SK-MEL-5 (cell line): ENCODE measurements around the gene SLC40A1. TPM values are rescaled to one million over a fixed set of nuclear protein-coding genes. Genes with fewer than 3 reads are reported as not detected.

Experiments
- DNase-seq: peaks from one replicate; pipeline ENCODE4 v3.0.0-alpha.2; 2016; ENCODE audit warnings: low read depth, low spot score
- in situ Hi-C: cut with HindIII; loops from 2 replicates; pipeline ENCODE4 v1.10.0; 2016; ENCODE audit warnings: low sequenced_read_pairs, high pct_unique_total_duplicates, low pct_unique_long_range_greater_than_20kb
- total RNA-seq: library from RNA; depleted of rRNA; stranded (reverse); fragments of >200 nt; shearing (Covaris generic); gene quantifications from 2 replicates; pipeline ENCODE4 v1.2.3, GENCODE V29; 2014

The SLC40A1 gene
- total RNA-seq, 1 experiment from 2014 or later = 0.92 TPM

GRCh38 chr2:189528617-189529016, 52.0 kb downstream of the SLC40A1 start:
- in situ Hi-C loops = no loop called here
- DNase-seq = no peak

GRCh38 chr2:189527812-189528592, 52.6 kb downstream of the SLC40A1 start:
- in situ Hi-C loops = no loop called here
- DNase-seq = no peak

GRCh38 chr2:189527041-189527750, 53.4 kb downstream of the SLC40A1 start:
- no peak for DNase-seq
- in situ Hi-C loops = no loop called here

GRCh38 chr2:189526241-189526640, 54.3 kb downstream of the SLC40A1 start:
- in situ Hi-C loops = no loop called here
- DNase-seq = no peak

GRCh38 chr2:189524746-189525145, 55.8 kb downstream of the SLC40A1 start:
- no peak for DNase-seq
- in situ Hi-C loops = no loop called here

- in situ Hi-C loops = no loop called here
- DNase-seq = peak; percentile 24
Observed at GRCh38 chr2:189522435-189523151, 58.0 kb downstream of the SLC40A1 start.

GRCh38 chr2:189521699-189522434, 58.7 kb downstream of the SLC40A1 start:
- in situ Hi-C loops = no loop called here
- DNase-seq = no peak

GRCh38 chr2:189519631-189520387, 60.8 kb downstream of the SLC40A1 start:
- no peak for DNase-seq
- in situ Hi-C loops = no loop called here

- in situ Hi-C loops = no loop called here
- DNase-seq = no peak
Observed at GRCh38 chr2:189517847-189518535, 62.6 kb downstream of the SLC40A1 start.

- no peak for DNase-seq
- in situ Hi-C loops = no loop called here
Observed at GRCh38 chr2:189516546-189516945, 64.0 kb downstream of the SLC40A1 start.

GRCh38 chr2:189515264-189515663, 65.3 kb downstream of the SLC40A1 start:
- DNase-seq = no peak
- in situ Hi-C loops = no loop called here

GRCh38 chr2:189514104-189514503, 66.5 kb downstream of the SLC40A1 start:
- in situ Hi-C loops = no loop called here
- DNase-seq = no peak

- in situ Hi-C loops = no loop called here
Observed at GRCh38 chr2:189512879-189513278, 67.7 kb downstream of the SLC40A1 start.

GRCh38 chr2:189511960-189512319, 68.6 kb downstream of the SLC40A1 start:
- DNase-seq = no peak
- in situ Hi-C loops = no loop called here

More at GRCh38 chr2:189512879-189513278, 67.7 kb downstream of the SLC40A1 start:
- no peak for DNase-seq

- DNase-seq = peak; percentile 13
- in situ Hi-C loops = no loop called here
Observed at GRCh38 chr2:189511210-189511959, 69.2 kb downstream of the SLC40A1 start.
